ENCODE data around the gene TNS2. TPM values are rescaled to one million over a fixed set of nuclear protein-coding genes. Genes with fewer than 3 reads are reported as not detected.

Gene TNS2
- total RNA-seq, 2 donors from 2014 or later = 76.2 to 153 TPM

DNA sequence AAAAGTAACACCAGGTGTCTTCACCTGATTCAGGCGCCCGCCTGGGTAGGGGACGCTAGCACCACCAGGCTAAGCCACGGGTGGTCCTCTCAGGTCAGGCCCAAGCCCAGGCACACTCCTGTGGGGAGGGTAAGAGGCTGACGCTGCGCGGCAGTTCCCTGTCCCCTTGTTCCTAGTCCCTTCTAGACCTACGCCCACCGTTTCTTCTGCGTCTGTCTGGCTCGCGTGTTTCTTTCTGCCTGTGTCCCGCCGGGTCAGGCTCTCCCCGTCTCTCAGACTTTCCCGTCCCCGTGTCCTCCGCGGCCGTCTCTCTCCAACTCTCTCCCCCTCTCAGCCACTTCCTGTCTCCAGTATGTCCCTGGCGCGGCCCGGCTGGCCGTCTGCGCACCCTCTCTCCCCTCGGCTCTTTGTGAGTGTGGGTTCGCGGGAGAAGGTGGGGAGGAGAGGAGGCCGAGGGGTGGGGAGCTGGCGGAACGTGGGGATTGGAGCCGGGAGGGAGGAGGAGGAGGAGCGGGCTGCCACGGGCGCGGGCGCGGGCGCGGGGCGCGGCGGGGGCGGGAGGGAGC is 3.1 kb upstream of the TNS2 start:
- Histone ChIP-seq H3K27me3 (no peaks in the 10 kb centered on the region), H3K36me3 (no peaks in the 10 kb centered on the region), H3K27ac (peak overlapping the region; percentile 97 to 100), H3K4me3 (peak overlapping the region; percentile 75 to 77), H3K9me3 (no peaks in the 10 kb centered on the region), H3K4me1 (peaks cover 3 to 75% of the 10 kb centered on the region in 2 donors)
- TF ChIP-seq, protein P1, sequence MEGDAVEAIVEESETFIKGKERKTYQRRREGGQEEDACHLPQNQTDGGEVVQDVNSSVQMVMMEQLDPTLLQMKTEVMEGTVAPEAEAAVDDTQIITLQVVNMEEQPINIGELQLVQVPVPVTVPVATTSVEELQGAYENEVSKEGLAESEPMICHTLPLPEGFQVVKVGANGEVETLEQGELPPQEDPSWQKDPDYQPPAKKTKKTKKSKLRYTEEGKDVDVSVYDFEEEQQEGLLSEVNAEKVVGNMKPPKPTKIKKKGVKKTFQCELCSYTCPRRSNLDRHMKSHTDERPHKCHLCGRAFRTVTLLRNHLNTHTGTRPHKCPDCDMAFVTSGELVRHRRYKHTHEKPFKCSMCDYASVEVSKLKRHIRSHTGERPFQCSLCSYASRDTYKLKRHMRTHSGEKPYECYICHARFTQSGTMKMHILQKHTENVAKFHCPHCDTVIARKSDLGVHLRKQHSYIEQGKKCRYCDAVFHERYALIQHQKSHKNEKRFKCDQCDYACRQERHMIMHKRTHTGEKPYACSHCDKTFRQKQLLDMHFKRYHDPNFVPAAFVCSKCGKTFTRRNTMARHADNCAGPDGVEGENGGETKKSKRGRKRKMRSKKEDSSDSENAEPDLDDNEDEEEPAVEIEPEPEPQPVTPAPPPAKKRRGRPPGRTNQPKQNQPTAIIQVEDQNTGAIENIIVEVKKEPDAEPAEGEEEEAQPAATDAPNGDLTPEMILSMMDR (IDR thresholded peaks at IDR 0.05) = no peak
- DNase-seq (ENCODE audit: low spot score) = peak; percentile 95

DNA sequence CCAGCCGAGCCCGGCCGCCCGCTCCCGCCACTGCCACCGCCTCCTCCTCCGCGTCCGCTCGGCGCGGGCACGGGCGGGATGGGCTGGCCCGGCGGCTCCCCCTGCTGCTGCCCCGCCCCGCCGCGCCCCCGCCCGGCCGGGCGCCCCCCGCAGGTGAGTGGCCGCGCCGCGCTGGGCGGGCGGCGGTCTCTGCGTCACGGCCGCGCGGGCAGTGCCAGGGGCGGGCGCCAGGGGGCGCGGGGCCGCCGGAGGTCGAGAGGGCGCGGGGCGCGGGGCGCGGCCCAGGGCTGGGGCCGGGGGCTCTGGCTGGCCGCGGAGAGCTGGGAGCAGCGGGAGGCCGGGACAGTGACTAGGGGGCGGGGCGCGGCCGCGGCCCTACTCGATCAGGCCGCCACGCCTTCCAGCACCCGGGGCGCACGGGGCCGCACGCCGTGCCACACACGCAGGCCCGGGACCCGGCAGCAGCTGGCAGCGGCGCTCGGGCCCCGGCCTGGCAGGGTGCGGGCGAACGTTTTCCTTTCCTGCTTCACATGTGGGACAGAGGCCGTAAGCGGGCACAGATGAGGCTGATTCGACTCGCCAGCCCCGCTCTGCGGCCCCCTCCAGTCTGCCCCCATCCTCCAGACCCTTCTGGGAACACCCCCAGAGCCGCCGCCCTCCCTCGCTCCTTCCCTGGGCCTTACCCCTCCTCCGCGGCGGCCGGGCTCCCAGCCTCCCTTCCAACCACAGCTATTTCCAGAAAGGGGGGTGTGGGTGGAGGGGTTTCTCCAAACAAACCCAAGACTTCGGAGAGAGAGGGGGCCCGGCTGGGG is 2.4 kb upstream of the TNS2 start:
- Histone ChIP-seq H3K27me3 (no peaks in the 10 kb centered on the region), H3K27ac (peak overlapping the region; percentile 100), H3K4me3 (peak overlapping the region; percentile 74 to 78), H3K9me3 (no peaks in the 10 kb centered on the region), H3K4me1 (peaks cover 3 to 82% of the 10 kb centered on the region in 2 donors), H3K36me3 (peaks cover 4% of the 10 kb centered on the region)
- TF ChIP-seq, protein P1 (IDR thresholded peaks at IDR 0.05) = no peak
- no peak for DNase-seq (ENCODE audit: low spot score)

- TF ChIP-seq, protein P1 (IDR thresholded peaks at IDR 0.05) = no peak
- Histone ChIP-seq H3K27me3 (no peaks in the 10 kb centered on the region), H3K4me1 (peaks cover 3 to 90% of the 10 kb centered on the region in 2 donors), H3K4me3 (peak overlapping the region; percentile 74 to 78), H3K27ac (peak overlapping the region; percentile 99 to 100), H3K36me3 (peaks cover 4% of the 10 kb centered on the region), H3K9me3 (no peaks in the 10 kb centered on the region)
- no peak for DNase-seq (ENCODE audit: low spot score)
Measured at GRCh38 chr12:53048033-53048779, 1.7 kb upstream of the TNS2 start.

DNA sequence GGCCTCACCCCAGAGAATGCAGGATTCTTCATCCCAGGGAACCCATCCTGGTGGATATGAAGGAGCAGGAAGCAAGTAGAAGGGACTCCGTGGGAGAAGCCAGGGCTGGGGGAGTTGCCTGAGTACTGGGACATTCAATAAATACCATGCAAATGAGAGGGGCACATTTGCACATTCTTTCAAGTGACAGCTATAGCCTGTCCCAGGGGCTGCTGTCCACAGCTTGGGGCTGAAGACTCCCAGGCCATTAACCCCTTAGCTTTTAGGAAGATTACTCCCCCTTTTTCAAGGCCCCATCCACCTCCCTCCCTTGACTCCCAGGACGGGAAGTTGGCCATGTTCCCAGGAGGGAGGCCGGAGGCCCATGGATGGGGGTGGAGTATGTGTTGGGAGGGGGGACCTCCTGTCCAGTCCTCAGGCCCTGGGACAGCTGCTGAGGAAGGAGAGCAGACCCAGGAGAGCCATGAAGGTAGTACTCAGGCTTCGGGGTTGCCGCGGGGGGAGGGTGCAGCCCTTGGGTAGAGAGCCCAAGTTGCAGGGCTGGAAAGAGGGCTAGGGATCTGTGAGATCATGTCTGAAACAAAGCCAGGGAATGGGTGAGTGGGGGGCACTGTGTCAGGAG is 974 bp upstream of the TNS2 start:
- H3K27me3 ChIP-seq = no peaks in the 10 kb centered on the region
- no peaks in the 10 kb centered on the region for H3K9me3 ChIP-seq
- peak overlapping the region; percentile 74 to 78 for H3K4me3 ChIP-seq
- H3K4me1 ChIP-seq = peaks cover 3 to 90% of the 10 kb centered on the region in 2 donors
- peak overlapping the region; percentile 99 to 100 for H3K27ac ChIP-seq
- peaks cover 4% of the 10 kb centered on the region for H3K36me3 ChIP-seq
- TF ChIP-seq, protein P1 (IDR thresholded peaks at IDR 0.05) = no peak
- no peak for DNase-seq (ENCODE audit: low spot score)

DNA sequence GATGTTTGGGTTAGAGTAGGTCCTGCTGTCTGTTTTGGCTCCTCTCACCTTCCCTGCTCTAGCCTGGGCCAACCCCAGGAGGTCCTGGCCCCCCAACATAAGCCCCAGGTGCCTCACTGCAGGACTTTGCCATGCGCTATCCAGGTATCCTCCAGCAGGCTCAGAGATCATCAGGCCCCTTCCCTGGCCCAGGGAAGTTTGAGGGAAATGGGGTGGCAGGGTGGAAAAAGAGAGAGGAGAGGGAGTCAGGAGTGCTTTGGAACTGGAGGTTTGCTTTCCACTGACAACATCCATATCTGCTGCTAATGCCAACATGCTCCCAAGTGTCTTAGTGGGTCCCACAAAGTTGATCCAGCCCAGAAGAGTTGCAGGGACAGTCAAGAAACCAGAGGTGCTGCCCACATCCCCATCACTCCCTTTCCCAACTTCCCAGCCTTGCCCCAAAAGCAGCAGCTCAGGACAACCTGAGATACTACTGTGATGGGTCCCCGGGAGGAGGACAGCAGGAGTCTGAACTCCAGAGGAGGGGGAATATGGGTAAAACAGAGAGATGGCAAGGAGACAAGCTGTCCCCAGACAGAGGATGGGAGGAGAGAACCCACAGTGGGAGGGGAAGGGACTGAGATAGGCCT is 677 bp downstream of the TNS2 start:
- H3K4me3 ChIP-seq = peak overlapping the region; percentile 74 to 78
- no peaks in the 10 kb centered on the region for H3K9me3 ChIP-seq
- H3K4me1 ChIP-seq = peaks cover 1 to 90% of the 10 kb centered on the region in 2 donors
- H3K27ac ChIP-seq = peak overlapping the region; percentile 99 to 100
- H3K27me3 ChIP-seq = no peaks in the 10 kb centered on the region
- no peak for DNase-seq (ENCODE audit: low spot score)
- TF ChIP-seq, protein P1 (IDR thresholded peaks at IDR 0.05) = no peak
- H3K36me3 ChIP-seq = peaks cover 11% of the 10 kb centered on the region

Measured in right atrium auricular region (tissue), 2 donors.